Stimulated activated CD8-positive, alpha-beta memory T cell treated with anti-CD3 and anti-CD28 coated beads, Interleukin-15, amount 100 ng/mL, for 48 hours (primary cell): ENCODE measurements around the gene PRKAR1B.

Source experiments
- DNase-seq, 2 donors: peaks; one replicate each; pipeline ENCODE4 v3.0.0-alpha.2; 2020; ENCODE audit warnings: low read depth in 2 of 2

PRKAR1B gene

DNA sequence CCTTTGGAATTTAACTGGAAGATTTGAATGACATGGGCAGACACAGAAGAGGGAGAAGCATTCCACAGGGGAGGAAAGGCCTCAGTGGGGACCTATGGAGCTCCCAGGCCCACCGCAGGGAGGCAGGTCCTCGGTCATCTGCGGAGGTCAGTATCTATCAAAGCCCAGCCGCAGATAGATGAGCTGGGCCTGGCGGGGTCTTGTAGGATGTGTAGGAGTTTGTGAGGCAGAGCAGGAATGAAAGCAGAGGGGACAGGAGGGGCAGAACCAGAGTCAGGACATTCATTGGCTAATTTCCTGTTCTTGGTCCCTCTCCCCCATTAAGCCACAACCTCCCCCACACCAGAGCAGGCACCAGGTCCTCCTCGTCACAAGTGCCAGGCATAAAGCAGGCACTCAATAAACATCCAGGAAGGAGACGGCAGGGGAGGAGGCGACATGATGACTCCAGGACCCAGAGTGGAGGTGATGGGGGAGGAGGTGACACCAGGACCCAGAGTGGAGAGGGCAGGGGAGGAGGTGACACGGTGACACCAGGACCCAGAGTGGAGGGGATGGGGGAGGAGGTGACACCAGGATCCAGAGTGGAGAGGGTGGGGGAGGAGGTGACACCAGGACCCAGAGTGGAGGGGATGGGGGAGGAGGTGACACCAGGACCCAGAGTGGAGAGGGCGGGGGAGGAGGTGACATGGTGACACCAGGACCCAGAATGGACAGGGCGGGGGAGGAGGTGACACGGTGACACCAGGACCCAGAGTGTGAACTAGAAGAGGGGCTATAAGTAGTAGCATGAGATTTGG is 123.7 kb downstream of the PRKAR1B start:
- DNase-seq: peak; percentile 51 to 68

GRCh38 chr7:602341-603141 is 124.5 kb downstream of the PRKAR1B start:
- DNase-seq: peak; percentile 72 to 76

DNA sequence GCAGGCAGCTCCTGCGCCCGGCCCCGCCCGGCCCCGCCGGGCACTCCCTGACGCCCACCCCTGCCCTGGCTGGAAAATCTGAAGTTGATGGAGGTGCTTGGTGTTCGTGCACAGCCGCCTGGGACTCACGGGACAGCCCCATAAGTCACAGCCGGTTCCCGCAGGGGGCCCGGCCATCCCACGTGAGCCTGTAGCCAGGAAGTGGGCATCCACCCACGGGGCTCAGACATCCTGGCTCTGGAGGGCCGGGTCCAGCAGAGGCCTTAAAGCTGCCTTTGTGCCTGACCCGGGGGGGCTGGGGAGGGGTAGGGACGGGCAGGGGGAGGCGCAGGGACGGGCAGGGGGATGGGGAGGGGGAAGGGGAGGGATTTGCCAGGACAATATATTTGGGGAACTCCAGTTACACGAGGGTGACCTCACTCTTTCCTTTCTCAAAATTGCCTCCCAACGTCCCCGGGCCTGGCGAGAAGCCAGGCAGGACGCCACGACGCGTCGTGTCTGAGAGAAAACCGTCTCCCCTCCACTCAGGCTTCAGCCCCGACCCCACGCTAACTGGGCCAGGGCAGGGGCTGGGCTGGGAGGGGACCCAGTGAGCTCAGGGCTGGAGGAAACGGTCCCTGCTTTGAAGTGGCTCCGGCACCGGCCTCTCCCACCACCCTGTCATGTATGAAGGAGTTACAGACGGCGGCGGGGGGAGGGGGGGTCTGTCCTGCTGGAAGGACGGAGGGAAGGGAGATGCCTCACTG is 125.3 kb downstream of the PRKAR1B start:
- peak; percentile 94 to 95 for DNase-seq

DNA sequence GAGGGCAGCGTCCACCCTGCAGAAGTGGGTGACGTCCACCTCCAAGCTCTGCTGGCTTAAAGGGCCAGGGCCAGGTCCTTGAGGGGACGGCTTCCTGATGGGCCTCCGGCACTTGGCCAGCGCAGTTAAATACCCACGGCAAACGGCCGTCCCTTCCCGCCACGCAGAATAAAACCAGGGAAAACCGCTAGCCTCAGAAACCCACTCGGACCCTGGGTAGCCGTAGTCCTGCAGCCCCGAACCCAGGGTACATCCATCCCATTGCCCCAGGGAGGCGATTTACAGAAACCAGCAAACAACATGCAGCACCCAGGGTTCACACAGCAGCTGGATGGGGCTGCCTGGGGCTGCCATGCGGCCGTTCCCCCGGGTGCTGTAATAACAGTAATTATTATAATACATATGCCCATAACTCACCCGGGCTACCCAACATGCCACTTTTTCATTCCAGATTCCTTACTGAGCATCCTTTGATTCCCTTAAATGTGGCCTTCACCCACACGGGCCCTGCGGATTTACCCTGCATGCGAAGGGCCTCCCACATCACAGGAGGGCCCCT is 126.0 kb downstream of the PRKAR1B start:
- DNase-seq: no peak

GRCh38 chr7:600149-601035 is 126.7 kb downstream of the PRKAR1B start:
- no peak for DNase-seq

DNA sequence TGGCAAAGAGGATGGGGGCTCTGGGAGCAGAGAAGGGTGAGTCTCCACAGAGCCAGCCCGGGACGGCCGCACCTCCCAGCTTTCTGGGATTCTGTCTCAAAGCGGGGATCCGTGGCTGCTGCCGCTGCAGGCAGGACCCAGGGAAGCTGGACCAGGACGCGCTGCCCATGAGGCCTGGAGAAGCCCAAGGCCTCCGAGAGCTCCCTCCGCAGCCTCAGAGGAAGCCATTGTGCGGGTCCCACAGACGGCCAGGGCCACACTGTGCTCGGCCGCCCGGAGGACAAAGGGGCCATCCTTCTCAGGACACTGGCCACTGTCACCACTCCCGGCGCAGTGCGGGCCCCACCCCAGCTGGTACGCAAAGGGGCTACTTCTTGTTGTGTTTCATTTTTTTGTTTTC is 128.2 kb downstream of the PRKAR1B start:
- DNase-seq: no peak

- no peak for DNase-seq
These were observed 129.5 kb downstream of the PRKAR1B start for GRCh38 chr7:597348-598178.

GRCh38 chr7:596819-597182 is 130.3 kb downstream of the PRKAR1B start:
- no peak for DNase-seq

- DNase-seq: no peak
These were observed 130.8 kb downstream of the PRKAR1B start for GRCh38 chr7:596071-596818.

- peak in 1 of 2 donors; percentile 39 for DNase-seq
These were observed 131.5 kb downstream of the PRKAR1B start for GRCh38 chr7:595621-596010.

DNA sequence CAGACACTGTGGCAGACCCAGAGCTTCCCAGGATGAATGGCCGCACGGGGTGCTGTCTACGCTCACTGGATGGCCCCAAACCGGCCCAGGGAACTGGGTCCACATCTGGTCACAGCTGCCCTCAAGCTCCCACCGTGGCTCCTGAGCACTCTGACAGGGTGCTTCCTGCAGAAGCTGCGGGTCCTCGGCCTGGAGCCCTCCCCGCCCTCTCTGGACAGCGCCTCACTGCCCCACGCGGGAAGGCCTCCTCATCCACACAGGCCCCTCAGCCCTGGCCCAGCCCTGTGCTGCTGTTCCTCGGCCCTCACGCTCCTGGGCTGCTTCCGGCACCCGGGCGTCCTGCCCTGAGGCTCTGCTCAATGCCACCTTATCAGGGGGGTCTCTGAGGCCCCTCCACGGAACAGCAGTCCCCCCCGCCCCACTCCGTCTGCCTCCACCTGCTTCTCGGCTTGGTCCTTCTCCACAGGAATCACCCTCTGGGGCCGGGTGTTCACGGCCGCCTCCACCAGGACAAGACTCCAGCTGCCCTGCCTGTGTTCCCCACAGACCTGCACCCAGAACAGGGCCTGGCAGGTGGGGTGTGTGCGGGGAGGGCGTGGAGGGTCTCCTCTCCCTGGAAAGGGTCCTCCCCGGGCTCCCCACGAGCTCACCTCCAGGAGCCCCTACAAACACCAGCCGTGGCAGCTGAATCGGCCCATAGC is 132.0 kb downstream of the PRKAR1B start:
- DNase-seq: no peak

DNA sequence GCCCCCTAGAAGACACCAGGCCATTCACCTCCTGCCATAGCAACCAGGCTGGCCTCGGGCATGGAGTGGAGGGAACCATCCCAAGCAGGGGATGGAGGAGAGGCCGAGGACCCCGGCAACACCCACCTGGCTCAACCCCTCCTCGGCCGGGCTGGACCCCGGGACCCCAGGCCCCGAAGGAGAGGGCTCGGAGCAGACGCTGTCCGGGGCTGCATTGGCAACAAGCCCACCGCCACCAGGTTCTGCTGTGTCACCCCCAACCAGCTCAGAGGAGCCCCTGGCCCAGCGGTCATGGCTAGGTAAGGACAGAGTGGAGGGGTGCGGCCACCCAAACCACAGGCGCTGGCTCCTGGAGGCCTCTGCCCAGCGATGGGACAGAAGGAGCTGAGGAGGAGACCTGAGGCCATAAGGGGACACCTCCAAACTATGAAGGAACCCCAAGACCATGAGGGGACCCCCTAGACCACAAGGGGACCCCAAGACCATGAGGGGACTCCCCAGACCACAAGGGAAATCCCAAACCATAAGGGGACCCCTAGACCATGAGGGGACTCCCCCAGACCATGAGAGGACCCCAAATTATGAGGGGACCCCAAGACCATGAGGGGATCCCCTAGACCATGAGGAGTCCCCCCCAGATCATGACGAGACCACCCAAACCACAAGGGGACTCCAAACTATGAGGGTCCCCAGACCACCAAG is 132.7 kb downstream of the PRKAR1B start:
- DNase-seq: no peak

DNA sequence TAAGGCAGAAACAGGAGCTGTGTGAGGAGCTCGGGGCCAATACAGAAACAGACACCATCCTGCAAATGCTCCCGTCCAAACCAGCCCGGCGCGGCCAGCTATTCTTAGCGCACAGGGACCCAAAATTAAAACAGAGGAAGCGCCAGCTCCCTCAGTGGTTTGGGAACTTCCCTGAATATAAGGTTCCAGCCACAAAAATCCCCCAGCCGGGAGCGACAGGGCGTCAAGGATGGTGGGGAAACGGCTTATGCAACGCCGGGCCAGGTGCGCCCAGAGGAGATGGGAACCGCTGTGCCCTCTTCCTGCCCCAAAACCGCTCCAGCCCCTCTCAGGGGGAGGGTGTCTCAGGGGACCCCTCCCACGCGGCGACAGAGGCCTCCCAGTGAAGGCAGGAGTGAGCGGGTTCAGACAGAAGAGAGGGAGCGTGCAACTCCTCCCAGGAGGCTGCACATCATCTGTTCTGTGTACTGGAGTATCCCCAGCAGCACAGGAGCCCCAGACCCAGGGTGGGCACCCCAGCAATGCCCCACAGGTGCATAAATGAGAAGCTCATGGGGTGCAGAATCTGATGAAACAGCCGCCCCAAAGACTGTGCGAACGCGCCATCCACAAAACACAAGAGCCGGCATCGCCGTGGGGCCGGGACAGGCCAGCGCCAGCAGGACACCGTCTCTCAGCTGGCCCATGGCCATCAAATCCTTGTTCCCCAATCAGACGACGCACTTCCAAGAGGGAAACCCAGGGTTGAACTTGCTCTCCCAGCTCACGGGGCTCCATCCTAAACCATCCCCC is 133.6 kb downstream of the PRKAR1B start:
- DNase-seq: no peak

DNA sequence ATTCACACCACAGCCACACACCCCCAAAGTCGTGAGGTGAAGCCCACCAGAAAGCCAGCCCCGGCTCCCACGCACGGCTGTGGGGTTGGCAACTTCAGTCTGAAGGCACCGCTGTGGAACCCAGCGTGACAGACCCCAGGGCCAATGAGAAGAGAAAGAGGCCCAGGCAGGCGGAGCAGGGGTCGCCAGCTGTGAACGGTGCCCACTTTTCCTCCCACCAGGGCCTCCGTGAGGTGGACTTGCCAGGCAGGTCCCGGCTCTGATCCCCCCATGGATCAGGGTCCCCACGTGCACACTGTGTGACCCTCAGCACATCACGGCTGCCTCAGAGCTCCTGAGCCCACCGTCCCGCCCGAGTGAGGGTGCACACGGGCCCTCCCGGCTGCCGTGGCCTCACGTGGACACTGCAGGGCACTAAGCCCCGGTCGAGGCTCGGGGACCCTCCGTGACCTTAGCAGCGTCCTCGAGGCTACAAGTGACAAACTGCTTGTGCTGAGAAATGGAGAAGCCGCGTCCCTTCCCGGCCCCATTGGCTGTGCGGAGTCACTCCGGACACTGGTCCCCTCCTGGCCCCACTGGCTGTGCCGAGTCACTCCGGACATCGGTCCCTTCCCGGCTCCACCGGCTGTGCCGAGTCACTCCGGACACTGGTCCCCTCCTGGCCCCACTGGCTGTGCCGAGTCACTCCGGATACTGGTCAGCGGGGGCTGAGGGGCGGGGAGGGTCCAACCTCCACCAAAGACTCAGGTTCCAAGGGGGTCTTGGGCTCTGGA is 135.0 kb downstream of the PRKAR1B start:
- DNase-seq: no peak

DNA sequence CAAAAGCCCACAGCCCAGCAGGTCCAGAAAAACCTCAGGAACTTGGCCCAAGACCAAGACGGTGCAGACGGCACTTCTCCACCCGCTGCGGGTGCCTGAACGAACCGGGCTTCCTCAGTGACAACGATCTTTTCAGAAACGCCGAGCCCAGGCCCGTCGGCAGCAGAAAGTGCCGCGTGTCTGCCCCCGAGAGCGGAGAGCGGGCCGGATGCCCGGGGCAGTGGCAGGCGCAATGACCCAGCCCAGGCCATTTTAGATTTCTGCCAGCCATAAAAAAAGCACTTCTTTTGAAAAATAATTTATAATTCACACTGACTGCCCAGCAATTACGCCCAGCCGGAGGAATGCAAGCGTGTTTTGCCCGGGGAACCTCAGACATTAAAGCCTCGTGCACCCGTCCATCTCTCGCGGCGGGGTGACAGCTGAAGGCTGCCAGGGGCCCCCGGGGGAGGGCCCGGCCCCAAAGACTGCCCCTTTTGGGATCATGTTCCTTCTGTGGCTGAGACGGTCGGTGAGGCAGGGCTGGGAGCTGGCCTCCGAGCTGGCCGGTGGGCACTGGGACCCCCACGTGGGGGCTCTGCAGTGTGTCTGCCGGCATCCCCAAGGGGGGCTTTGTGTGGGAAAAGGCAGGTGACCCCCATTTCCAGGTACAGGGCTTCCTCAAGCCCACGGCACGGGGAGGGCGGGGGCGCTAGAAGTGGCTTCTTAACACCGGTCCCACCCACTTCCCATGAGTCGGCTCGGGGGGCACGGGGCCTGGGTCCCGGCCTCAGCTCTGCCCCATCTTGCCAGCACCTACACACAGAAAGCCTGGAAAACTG is 136.1 kb downstream of the PRKAR1B start:
- no peak for DNase-seq
